Lung microvascular endothelial cell (primary cell): ENCODE data around the gene SRP72. TPM values are rescaled to one million over a fixed set of nuclear protein-coding genes. Genes with fewer than 3 reads are reported as not detected.
"Not testable (repeated sequence)": the region's sequence is repeated elsewhere in the genome, so short reads cannot be mapped to it uniquely, and the experiment has no call there.

Source experiments
- DNase-seq, 2 donors: peaks; one replicate each; pipeline versions ENCODE4 v3.0.0 to v3.0.0-alpha.2; 2010; ENCODE audit warnings: low read depth in 2 of 2
- total RNA-seq: library from RNA; depleted of rRNA; stranded (reverse); fragments of >200 nt; gene quantifications from 2 replicates; pipeline ENCODE4 v1.2.1, GENCODE V29; 2014

The SRP72 gene, protein sequence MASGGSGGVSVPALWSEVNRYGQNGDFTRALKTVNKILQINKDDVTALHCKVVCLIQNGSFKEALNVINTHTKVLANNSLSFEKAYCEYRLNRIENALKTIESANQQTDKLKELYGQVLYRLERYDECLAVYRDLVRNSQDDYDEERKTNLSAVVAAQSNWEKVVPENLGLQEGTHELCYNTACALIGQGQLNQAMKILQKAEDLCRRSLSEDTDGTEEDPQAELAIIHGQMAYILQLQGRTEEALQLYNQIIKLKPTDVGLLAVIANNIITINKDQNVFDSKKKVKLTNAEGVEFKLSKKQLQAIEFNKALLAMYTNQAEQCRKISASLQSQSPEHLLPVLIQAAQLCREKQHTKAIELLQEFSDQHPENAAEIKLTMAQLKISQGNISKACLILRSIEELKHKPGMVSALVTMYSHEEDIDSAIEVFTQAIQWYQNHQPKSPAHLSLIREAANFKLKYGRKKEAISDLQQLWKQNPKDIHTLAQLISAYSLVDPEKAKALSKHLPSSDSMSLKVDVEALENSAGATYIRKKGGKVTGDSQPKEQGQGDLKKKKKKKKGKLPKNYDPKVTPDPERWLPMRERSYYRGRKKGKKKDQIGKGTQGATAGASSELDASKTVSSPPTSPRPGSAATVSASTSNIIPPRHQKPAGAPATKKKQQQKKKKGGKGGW
- total RNA-seq: 68.4 and 69.0 TPM in 2 replicates

DNA sequence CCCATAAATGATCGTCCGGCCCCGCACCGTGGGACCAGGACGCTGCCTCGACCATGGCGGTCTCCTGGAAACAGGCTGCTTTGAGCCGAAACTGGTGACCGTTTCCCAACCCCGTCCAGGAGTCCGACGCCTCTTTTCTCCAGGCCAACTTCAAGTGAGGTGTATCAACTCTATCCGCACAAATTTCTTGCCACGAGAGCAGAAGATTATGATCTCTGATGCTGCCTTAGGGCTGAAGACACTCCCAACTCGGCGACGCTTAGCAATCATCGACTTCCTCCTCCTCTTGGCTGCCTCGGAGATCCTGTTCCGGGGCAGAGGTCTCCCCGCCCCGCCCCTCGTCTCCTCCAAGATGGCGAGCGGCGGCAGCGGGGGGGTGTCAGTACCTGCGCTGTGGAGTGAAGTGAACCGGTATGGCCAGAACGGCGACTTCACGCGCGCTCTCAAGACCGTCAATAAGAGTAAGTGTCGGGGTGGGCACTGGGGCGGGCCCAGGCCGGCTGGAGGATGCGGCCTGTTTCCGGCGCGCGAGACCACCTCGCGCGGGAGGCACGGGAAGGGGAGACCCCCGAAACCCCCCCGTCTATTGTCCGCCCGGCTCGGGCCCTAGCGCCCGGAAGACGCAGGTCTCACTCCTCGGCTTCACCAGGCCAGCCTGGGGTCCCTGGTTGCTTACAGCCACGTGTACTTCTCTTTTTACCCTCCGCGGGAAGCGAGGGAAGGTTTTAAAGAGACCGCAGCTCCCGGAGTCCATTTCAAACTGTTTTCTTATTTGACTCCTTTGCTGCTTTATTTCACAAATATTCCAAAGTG is at the start of gene SRP72:
SRP72 (plus strand) TSS at position 334 of the 813 bp plus-strand sequence; CDS start at position 353, 19 bp downstream.
- peak; percentile 78 to 91 for DNase-seq

DNA sequence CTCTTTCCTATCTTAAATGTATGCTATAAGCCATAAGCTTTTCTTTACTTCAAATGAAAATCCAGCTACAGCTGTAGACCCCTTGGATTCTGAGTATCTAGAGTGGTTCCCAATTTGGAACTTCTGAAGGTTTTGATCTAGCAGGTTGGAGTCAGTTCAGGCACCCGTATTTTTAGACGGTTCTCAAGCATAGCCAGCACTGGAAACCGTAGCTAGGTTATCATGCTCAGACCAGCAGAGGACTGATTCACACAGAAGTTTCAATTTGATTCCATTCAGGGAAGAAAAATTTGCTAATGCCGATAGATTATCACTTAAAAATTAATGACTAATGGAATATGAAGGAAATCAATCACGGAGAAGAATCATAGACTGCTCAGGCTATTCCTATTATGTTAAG is 43.2 kb upstream of the SRP72 start:
- DNase-seq: no peak

DNA sequence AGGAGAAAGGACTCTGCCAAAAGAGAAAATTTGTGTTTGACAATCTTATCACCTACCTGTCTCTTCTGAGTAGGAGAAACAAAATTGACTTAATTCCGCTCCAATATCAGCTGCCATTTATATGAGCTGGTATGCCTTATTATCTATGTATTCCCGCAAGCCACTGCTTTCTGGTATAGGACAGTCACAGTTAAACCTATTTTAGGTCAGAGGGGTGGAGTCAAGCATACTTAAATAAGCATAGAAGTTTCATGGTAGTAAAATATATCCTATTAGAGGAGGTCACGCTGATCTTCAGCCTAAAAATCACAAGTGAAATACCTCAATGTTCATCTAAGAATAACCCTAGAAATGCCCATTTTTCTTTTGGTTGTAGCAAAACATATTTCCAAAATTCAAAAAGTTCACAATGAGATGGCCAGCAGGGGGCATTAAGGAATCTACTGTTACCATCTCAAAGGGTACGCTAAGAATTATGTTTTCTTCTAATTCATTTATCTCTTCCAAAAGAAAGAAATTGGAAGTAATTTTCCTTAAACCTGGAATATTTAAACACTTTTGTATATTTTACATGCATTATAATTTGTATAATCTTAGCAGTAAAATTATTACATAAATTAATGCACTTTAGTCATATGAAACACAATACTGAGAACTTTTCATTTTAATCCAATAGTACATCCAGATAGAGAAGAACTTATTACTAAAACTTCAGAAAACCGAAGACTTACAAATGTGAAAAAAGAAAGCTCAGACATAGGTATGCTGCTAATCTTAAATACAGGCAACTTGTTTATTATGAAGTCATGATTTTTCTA is 42.5 kb upstream of the SRP72 start:
- peak; percentile 49 to 57 for DNase-seq

DNA sequence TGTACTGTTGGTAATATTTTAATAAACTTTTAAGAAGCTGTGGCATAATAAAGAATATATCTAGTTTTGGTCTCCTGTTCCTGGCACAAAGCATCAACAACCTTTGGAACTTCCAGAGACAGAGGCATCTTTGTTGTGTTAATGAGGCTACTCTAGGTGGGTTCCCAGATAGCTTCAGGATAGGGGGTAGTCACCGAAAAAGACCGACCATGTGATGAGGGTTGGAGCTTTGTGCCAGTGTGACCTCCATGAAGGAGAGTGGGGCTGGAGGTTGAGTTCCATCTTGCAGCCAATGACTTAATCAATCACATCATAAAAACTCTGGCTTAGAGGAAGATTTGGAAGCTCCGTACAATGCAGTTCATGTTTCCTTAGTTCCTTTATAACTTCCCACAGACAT is 41.9 kb upstream of the SRP72 start:
- no peak for DNase-seq

DNA sequence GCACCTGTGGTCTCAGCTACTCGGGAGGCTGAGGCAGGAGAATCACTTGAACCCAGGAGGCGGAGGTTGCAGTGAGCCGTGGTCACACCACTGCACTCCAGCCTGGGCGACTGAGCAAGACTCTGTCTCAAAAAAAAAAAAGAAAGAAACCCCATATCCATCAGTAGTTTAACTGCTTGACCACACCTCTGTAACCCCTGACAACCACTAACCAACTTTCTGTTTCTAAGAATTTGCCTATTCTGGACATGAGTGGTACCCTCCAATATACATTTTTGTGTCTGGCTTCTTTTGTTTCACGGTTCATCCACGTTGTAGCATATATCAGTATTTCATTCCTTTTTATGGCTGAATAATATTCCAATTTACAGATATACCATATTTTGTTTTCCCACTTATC is 41.1 kb upstream of the SRP72 start:
- DNase-seq: no peak

DNA sequence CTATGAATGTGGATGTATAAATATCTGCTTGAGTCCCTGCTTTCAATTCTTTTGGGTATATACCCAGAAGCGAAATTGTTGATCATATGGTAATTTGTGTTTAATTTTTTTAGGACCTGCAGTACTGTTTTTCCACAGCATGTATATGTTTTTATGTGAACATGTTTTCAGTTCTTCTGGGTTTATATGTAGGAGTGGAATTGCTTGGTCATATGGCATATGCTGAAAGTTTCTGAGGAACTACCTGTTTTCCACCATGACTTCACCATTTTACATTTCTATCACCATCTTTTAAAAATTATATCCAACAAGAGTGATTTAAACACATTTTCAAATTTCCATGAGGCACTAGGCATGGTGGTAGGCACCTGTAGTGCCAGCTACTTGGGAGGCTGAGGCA is 40.2 kb upstream of the SRP72 start:
- no peak for DNase-seq

DNA sequence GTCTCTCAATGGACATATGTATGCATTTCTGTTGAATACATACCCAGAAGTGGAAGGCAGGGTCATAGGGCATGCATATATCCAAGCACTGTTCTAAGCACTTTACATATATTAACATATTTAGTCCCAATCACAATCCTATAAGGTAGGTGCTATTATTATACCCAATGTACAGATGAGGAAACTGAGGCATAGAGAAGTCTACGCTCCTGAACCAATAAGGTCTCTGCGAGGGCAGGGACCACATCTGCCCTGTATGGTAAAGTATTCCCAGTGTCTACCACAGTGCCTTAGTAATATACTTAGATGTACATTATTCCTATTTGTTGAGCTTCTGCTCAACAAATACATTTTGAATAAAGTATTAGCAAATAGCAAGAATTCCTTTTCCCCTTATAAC is 37.2 kb upstream of the SRP72 start:
- no peak for DNase-seq

DNA sequence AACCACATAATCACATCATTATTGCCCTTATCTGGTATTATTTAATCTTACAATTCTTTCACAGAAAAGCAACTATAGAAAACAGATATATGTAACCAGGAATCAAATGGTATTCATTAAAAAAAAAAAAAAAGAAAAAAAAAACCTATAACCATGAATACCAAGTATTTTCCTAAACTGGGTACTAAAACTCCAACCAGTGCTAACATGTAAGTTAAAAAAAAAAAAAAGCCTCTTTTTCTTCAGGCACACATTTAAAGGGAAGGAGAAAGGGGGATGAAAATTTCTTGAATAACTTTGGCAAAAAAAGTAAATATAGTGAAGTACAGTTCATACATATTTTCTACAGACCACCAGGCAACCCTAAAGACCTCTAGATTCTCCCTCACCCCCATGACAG is 34.1 kb upstream of the SRP72 start:
- DNase-seq: no peak

DNA sequence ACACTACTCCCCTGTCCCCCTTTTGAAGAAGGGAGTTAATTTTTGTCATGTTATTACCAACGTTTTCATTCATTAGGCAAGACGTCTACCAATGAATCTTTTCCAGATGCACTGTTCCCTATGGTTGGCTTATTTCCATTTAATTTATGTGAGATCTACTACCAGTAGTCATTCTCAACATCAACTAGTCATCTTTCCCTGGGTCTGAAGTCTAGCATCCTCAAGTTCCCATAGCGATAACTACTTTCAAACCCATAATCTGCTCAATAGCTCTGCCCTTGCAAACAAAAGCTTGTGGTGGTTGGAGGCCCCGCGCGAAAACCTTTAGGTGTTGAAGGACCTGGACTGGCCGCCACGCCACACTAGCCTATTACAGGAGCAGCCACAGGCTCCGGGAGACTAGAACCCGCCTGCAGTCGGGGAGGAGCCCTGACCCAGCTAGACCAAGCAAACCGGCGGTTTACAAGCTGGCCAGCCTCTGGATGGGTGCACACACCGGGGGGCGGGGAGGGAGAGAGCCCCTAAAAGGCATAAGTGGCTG is 32.7 kb upstream of the SRP72 start:
- DNase-seq: peak; percentile 69 to 71

DNA sequence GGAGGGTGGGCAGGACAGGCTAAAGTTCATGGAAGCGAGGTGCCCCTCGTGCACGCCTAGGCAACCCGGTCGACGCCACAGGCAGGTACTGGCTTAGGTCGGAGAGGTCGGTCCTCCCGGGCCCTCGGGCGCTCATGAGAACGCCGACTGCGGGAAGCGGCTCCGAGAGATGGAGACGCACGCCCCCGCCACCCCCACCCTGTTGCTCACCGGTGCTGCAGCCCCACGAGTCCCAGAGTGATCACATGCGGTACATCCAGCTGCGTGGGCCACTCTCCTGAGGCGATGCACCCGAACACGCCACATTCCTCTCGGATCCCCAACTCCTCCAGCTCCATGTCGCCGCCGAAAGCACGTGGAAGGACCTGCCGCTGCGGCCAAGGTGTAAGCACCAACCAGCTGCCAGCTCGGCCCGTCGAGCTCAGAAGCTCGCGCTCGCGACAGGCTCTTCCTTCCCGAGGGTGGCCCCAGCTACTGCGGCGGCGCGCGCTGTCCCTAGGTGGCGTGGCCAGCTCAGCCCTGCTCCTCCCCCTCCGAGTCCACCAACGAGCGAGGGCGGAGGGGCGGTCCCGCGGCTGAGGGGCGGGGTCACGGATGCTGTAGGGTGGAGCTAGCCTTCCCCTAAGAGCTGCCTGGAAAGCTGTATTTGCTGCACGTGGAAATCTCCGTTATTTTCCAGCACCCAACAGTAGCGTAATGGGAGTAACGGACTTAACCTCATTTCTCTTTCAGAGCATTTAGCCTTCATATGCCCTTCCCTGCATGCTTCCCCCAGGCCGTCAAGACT is 32.1 kb upstream of the SRP72 start, which contains the start of gene PPAT:
PPAT (minus strand) TSS at position 476 of the 787 bp plus-strand sequence; CDS start at position 338, 138 bp downstream.
- DNase-seq: peak; percentile 99

DNA sequence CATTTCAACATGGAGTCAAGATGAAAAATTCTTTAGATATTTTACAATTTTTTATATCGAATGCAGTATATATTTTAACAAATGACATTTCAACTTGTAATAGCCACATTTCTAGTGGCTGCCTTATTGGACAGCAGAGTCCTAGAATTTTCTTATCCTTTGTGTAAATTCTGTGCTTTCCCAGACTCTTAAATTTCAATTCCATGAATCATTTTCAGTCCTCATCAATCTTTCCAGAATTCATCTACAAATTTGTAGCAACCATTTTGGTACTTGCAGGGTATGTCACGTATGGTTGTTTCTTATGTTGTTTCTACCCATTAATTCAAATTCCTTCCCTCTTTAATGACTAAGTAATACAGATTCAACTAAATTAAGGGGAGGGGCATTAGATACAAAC is 28.7 kb upstream of the SRP72 start:
- no peak for DNase-seq

DNA sequence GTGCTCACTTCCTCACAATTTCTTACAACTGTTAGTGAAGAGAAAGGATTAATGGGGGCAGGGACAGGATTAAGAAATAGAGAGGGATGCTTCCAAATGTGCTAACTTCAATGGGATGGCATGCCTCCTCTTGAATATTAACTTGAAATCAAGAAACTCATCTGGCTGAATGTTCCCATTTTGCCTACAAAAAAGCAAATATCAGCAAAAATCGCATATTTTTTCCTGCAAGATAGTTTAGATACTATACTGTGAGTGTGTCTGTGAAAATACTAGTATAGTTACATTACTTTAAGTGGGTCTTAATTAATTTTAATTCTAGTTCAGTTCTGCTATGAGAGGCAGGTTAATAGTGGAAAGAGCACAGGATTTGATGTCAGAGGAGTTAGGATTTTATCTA is 26.4 kb upstream of the SRP72 start:
- DNase-seq: no peak

DNA sequence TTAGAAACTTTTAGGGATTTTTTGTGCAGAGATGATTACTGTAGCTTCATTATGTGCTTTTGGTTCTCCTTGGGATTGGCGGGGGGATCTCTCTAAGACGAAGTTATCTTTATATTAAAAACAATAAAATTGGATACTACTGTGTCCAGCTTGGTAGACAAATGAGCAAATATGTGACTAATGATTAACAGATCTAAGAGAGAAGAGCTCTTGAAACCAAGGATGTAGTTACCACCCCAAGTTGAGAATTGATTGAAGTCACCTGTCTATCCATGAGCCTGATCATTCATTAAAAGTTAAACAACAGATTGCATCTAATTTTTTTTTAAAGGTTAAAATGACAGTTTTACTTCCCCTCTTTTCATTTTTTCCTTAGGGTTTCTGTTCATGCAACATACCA is 22.7 kb upstream of the SRP72 start:
- no peak for DNase-seq

DNA sequence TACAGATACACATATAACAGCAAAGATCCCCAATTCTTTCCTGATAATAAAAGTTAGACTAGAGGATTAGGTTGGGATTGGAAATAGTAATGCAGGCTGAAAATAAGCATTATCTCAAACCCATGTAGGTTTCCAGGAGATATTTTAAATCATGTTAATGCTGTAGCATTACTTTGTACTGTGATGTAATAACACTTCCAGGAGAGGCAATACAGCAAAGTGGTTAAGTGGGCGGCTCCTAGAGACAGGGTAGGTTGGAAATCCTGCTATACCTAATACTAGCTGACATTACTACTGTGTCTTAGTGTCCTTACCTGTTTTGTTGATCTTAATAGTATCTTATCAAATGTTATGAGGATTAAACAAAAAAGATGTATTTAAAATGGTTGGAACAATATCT is 21.7 kb upstream of the SRP72 start:
- DNase-seq: no peak

DNA sequence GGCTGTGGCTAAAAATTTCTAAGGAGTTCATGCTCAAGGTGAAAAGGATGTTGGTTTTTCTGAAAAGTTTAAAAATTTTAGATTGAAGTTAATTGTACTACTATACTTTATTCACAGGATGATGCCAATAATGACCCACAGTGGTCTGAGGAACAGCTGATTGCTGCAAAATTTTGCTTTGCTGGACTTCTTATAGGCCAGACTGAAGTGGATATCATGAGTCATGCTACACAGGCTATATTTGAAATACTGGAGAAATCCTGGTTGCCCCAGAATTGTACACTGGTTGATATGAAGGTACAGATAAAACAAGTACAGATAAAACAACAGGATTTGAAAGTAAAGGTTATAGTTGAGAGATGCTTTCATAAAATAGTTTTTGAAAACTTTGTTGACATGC is 19.1 kb upstream of the SRP72 start:
- no peak for DNase-seq

DNA sequence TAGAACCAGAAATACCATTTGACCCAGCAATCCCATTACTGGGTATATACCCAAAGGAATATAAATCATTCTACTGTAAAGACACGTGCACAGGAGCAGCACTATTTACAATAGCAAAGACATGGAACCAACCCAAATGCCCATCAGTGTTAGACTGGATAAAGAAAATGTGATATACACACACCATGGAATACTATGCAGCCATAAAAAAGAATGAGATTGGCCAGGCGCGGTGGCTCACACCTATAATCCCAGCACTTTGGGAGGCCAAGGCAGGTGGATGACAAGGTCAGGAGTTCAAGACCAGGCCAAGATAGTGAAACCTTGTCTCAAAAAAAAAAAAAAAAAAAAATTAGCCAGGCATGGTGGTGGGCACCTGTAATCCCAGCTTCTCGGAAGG is 17.9 kb upstream of the SRP72 start:
- DNase-seq: not testable (repeated sequence)

DNA sequence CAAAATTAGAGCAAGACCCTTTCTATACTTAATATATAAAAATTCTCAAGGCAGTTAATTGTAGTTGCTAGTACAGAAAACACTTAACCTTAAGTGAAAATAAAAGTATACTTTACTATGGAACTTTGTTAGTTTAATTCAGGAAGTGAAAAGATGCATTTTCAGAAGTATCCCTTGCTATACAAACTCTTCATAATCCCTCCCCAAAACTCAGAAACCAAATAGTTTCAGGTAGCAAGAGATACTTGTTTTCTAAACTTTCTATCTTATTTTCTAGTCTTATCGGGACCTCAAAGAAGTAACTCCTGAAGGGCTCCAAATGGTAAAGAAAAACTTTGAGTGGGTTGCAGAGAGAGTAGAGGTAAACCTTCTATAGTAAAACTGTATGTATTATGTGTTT is 17.1 kb upstream of the SRP72 start:
- no peak for DNase-seq

DNA sequence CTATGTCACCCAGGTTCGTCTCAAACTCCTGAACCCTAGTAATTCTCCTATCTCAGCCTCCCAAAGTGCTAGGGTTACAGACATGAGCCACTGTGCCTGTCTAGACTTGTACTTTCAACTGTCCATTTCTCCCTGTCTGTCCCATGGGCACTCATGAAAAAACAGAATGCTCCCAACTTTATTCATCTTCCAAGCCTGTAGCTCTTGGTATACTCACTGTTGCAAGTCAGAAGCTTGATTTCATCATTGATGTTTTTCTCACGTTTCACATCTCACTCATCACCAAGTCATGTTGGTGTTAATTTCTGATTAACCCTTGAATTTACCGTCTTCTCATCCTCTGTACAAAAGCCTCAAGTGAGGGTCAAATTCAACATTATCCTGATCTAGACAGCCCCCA is 7.3 kb upstream of the SRP72 start:
- DNase-seq: no peak

DNA sequence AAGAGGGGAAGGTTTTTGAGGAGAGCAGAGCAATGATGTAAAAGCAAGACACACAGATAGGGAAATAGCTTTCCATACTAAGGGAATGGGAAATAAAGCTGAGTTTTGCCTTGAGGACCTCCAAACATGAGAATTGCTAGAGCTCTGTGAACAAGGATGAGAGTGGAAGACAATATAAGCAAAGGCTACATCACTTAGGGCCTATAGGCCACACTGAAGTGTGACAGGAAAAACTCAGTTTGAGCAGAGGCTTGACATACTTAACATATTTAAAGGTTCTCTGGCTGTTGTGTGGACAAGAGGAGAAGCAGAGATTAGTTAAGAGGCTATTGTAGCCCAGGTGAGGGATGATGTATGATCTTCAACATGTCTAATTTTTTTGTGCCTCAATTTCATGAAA is 5.3 kb upstream of the SRP72 start:
- no peak for DNase-seq

DNA sequence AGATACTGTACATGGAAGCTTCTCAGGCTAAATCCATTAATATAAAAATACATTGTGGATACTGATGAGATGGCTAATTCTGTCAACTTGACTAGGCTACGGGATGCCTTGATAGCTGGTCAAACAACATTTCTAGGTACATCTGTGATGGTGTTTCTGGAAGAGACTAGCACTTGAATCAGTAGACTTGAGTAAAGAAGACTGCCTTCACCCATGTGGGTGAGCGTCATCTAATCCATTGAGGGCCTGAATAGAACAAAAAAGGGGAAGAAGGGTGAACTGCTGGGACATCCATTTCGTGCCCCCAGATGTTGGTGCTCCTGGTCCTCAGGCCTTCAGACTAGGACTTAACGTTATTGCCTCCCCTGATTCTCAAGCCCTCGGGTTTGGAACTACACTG is 3.7 kb upstream of the SRP72 start:
- no peak for DNase-seq
